HG03280 (cell line): ENCODE data around the gene SLBP.
"Not testable (repeated sequence)": the region's sequence is repeated elsewhere in the genome, so short reads cannot be mapped to it uniquely, and the experiment has no call there.

Source experiments
- ATAC-seq: cut with Tn5 transposase; IDR thresholded peaks from one replicate; pipeline ENCODE4 v1.9.1; 2021; ENCODE audit warnings: mild to moderate bottlenecking, moderate library complexity; ENCODE audit not compliant: unreplicated experiment

SLBP gene

GRCh38 chr4:1683261-1683735, 28.8 kb downstream of the SLBP start:
- no peak for ATAC-seq

- no peak for ATAC-seq
These were observed 29.3 kb downstream of the SLBP start for GRCh38 chr4:1682860-1683259.

- no peak for ATAC-seq
These were observed 33.9 kb downstream of the SLBP start for GRCh38 chr4:1678244-1678643.

DNA sequence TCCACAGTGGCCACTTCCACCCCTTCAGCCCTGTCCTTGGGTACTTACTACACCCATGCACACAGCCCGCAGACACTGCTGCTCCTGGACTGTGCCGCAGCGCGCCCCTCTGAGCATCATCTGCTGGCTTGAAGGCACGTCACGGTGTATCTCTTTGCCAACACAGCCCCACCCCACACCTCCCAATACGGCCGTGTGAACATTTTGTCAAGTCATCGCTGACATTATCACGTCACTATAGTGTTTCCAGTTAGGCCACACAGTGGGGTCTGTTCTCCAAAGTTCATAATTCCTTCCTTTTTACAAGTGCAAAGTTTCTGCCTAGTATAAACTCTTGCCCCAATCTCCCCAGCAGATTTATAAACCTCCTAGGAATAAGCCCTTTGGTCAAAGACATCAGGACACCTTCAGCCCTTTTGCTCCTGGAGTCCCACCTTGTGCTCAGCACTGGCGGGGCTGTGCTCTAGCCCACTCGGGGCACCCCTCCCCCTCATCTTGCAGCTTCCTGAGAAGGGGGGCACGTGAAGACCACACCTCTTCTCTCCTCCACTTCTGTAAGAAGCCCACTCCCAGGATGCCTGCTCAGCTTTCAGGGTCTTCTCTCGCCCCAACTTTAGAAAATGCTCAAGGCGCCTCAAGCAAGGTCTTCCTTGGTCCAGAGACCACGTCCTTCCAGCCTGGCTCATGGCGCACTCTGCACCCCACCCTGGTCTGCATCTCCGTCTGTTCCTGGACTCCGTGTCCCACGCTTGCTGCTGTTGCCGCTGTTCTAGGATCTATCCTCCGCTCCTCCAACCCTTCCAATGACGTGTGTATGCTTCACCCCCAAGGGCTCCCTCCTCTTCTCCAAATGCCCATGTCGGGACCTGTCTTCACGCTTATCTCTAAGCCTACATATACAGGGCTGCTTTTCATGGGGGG, 35.3 kb downstream of the SLBP start:
- no peak for ATAC-seq

DNA sequence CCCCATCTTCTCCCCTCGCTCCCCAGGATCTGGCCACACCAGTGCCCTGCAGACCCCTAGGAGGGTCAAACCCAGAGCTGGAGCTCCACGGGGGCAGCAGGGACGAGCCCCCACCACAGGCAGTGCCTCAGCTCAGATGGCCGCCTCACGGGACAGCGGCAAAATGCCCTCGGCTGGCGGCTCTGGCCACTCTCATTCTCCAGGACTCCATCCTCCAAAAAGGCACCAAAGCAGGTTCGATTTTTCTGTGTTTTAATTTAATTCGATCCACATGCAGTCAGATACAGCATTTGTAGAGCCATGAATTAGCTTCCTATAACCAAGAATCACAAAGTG, 36.3 kb downstream of the SLBP start:
- no peak for ATAC-seq

DNA sequence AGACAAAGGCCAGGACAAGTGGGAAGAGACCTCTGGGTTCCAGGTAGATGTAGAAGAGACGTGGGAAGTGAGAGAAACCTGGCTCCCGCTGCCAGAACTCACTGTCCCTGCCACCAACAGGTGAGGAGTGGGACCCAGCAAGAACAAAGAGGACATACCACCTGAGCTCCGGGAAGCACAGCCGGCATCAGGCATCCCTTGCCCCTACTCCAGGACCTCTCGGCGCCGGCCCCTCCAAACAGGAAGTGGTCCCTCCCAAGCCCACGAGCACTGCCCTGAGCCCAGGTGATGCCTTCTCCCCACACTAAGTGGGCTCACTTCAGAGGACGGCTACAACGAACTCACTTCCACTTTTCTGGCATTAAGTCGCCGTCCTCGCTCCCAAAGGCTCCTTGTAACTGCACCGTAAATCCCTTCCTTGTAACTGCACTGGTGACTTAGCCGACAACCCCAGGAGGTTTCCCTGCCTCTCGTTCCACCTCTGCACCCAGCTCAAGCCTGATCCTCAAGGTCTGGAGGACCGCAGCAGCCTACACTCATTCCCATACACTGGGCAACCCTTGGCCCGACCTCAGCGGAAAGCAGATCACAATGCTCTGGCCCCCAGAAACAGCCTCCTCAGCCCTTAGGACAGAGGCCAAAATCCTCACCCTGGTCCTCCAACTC, 36.9 kb downstream of the SLBP start:
- no peak for ATAC-seq

DNA sequence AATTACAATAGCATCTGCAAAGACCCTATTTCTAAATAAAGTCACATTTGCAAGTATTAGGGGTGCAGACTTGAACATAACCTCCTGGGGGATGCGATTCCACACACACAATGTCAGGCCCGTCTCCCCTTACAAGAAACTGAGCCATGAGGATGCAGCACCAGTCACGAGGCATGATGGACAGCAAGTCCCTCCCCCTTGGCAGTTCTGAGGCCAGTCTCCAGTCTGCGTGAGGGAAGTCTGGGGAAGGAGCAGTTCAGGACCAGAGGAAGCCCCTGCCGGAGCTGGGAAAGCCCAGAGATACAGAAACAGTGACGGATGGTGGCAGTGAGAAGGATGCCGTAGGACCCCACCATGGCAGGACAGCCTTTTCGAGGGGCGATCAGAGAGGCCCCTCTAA, 37.4 kb downstream of the SLBP start:
- ATAC-seq, result no peak

DNA sequence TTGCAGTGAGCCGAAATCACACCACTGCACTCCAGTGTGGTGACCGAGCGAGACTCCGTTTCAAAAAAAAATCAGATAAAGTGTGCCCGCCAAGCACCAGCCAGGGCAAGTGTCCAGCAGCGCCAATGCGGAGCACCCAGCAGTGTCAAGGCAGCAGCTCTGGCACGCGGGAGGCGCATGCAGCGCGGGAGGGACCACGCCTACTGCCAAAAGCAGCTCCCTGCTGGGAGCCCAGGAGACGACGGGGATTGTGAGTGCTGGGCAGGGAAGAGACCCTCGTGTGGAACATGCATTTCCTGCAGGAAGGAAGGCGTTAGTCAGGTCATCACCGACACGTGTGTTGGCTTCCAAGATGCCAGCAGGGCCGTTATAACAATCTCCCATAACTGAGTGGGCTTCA, 38.4 kb downstream of the SLBP start:
- ATAC-seq, result no peak

GRCh38 chr4:1671011-1671410, 41.1 kb downstream of the SLBP start:
- ATAC-seq, result not testable (repeated sequence)

- no peak for ATAC-seq
These were observed 41.8 kb downstream of the SLBP start for GRCh38 chr4:1670279-1670678.

DNA sequence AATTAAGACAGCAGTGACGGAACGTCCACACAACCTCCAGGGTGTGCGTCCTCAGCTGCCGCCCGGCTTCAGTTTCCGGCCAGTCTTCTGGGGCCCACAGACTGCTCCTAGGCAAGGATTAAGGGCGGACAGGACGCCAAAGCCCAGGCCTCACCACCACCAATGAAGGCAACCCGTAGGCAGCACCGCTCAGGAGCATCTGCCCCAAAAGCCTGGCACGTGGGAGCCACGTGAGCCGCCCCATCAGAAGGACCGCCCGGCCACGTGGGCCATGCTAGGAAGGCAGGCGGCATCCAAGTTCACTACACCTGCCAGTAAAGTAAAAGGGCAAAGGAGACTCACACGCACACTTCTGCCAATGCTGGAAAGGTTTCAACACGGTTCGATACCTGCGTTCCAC, 42.3 kb downstream of the SLBP start:
- no peak for ATAC-seq

GRCh38 chr4:1669270-1669669, 42.8 kb downstream of the SLBP start:
- ATAC-seq, result no peak

DNA sequence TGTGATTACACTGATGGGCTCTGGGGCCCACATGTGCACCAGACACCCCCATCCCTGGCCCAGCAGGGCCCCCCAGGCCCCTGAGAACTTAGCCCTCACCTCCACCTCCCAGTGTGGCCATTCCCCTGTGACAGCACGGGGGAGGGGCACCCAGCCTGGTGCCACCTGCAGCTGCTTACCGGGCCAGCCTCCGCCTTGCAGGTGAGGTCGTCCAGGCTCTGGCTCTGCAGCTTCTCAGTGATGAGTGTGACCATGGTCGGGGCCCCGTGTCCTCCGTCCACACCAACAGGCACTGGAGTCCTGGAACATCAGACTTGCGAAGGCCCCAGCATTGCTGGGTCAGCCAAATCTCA, 43.7 kb downstream of the SLBP start:
- no peak for ATAC-seq

GRCh38 chr4:1667273-1667672, 44.8 kb downstream of the SLBP start:
- ATAC-seq, result no peak

DNA sequence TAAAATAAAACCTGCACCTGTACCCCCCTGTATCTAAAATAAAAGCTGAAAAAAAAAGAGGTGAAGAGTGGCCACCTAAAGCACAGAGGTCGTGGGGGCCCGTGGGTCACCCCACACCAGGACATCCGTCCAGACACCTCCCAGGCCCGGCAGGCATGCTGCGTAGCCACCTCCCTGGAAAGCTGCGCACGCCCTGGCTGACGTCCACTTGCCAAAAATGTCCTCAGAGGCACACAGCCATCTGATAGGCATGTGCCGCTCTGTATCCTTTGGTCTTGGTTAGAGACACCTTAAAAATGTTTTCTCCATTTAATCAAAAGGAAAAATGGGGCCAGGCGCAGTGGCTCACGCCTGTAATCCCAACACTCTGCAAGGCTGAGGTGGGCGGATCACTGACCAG, 45.7 kb downstream of the SLBP start:
- ATAC-seq, result no peak

GRCh38 chr4:1664141-1664540, 48.0 kb downstream of the SLBP start:
- ATAC-seq, result no peak

- no peak for ATAC-seq
These were observed 48.6 kb downstream of the SLBP start for GRCh38 chr4:1663549-1663948.

- ATAC-seq, result no peak
These were observed 50.4 kb downstream of the SLBP start for GRCh38 chr4:1661695-1662094.

GRCh38 chr4:1660948-1661677, 51.0 kb downstream of the SLBP start:
- ATAC-seq, result no peak

GRCh38 chr4:1659104-1660043, 52.7 kb downstream of the SLBP start:
- no peak for ATAC-seq

DNA sequence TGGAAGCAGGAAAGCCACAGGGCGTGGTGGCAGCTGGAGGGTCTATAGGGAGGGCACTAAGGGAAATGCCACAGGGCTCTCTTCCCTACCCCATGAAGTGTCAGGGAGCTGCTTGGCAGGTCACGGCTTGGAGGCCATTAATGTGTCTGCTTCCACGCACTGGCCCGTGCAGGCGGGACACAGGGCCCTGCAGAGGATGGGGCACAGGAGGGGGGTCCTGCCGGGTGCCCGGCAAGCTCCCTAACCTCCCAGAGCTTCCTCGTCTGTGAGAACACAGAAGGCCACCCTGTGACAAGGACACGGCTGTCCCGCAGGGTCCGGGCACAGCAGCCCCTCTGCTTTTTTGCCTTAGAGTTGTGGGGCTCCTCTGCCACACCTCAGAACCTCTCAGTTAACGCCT, 53.5 kb downstream of the SLBP start:
- no peak for ATAC-seq
